ENCODE data around the gene LRBA.
"Not testable (repeated sequence)": the region's sequence is repeated elsewhere in the genome, so short reads cannot be mapped to it uniquely, and the experiment has no call there.

LRBA gene

GRCh38 chr4:150390531-150390910 lies 624.6 kb downstream of the LRBA start:
- H3K27me3 ChIP-seq (ENCODE audit: insufficient read depth, low read length): no peaks in the 10 kb centered on the region
- no peak overlapping the region for H3K27ac ChIP-seq (ENCODE audit: low read depth, low read length, poor library complexity, severe bottlenecking)
- no peak overlapping the region for H3K4me3 ChIP-seq (ENCODE audit: low read depth, low read length, poor library complexity, severe bottlenecking)
- no peak overlapping the region for H3K4me2 ChIP-seq (ENCODE audit: low read length)
- H3K9me2 ChIP-seq (ENCODE audit: low read depth, low read length): no peaks in the 10 kb centered on the region
- no peaks in the 10 kb centered on the region; the same call in 1 of the 2 replicates for H3K9me3 ChIP-seq (ENCODE audit: low read length)
- no peak overlapping the region for H3K9ac ChIP-seq (ENCODE audit: low read length)
- no peaks in the 10 kb centered on the region for H4K20me1 ChIP-seq (ENCODE audit: insufficient read depth, low read length)
- no peaks in the 10 kb centered on the region for H3K79me2 ChIP-seq (ENCODE audit: insufficient read depth, low read length)
- H3F3A ChIP-seq (ENCODE audit: insufficient read depth, low read length): no peaks in the 10 kb centered on the region; the same call in 1 of the 2 replicates
- H3K4me1 ChIP-seq (ENCODE audit: insufficient read depth, low read length, severe bottlenecking): no peaks in the 10 kb centered on the region
- H2AFZ ChIP-seq (ENCODE audit: low read length): no peak overlapping the region
- H3K36me3 ChIP-seq (ENCODE audit: insufficient read depth, low read length): no peaks in the 10 kb centered on the region
- TF ChIP-seq CTCF (IDR thresholded peaks at IDR 0.05; ENCODE audit: low read length): no peak
- no peak for TF ChIP-seq EZH2 (IDR thresholded peaks at IDR 0.05; ENCODE audit: borderline replicate concordance, low read length)

GRCh38 chr4:150389896-150390530 lies 625.1 kb downstream of the LRBA start:
- Histone ChIP-seq H3K79me2 (ENCODE audit: insufficient read depth, low read length) (no peaks in the 10 kb centered on the region), H3K4me1 (ENCODE audit: insufficient read depth, low read length, severe bottlenecking) (no peaks in the 10 kb centered on the region), H3K27me3 (ENCODE audit: insufficient read depth, low read length) (no peaks in the 10 kb centered on the region), H2AFZ (ENCODE audit: low read length) (no peak overlapping the region), H4K20me1 (ENCODE audit: insufficient read depth, low read length) (no peaks in the 10 kb centered on the region), H3K4me3 (ENCODE audit: low read depth, low read length, poor library complexity, severe bottlenecking) (no peak overlapping the region), H3K9me3 (ENCODE audit: low read length) (no peaks in the 10 kb centered on the region; the same call in 1 of the 2 replicates), H3K36me3 (ENCODE audit: insufficient read depth, low read length) (no peaks in the 10 kb centered on the region), H3K9ac (ENCODE audit: low read length) (no peak overlapping the region), H3K27ac (ENCODE audit: low read depth, low read length, poor library complexity, severe bottlenecking) (no peak overlapping the region), H3K9me2 (ENCODE audit: low read depth, low read length) (no peaks in the 10 kb centered on the region), H3F3A (ENCODE audit: insufficient read depth, low read length) (no peaks in the 10 kb centered on the region; the same call in 1 of the 2 replicates), H3K4me2 (ENCODE audit: low read length) (no peak overlapping the region)
- TF ChIP-seq CTCF (IDR thresholded peaks at IDR 0.05; ENCODE audit: low read length) (no peak), EZH2 (IDR thresholded peaks at IDR 0.05; ENCODE audit: borderline replicate concordance, low read length) (no peak)

- H3K9me3 ChIP-seq (ENCODE audit: low read length): no peaks in the 10 kb centered on the region
- no peak overlapping the region for H3K27ac ChIP-seq (ENCODE audit: low read depth, low read length, poor library complexity, severe bottlenecking)
- H2AFZ ChIP-seq (ENCODE audit: low read length): no peak overlapping the region
- no peak overlapping the region for H3K4me3 ChIP-seq (ENCODE audit: low read depth, low read length, poor library complexity, severe bottlenecking)
- H3K9me2 ChIP-seq (ENCODE audit: low read depth, low read length): no peaks in the 10 kb centered on the region
- no peak overlapping the region for H3K9ac ChIP-seq (ENCODE audit: low read length)
- H3K4me2 ChIP-seq (ENCODE audit: low read length): no peak overlapping the region
- no peaks in the 10 kb centered on the region for H3K4me1 ChIP-seq (ENCODE audit: insufficient read depth, low read length, severe bottlenecking)
- no peaks in the 10 kb centered on the region for H3K79me2 ChIP-seq (ENCODE audit: insufficient read depth, low read length)
- TF ChIP-seq EZH2 (IDR thresholded peaks at IDR 0.05; ENCODE audit: borderline replicate concordance, low read length) (no peak), CTCF (IDR thresholded peaks at IDR 0.05; ENCODE audit: low read length) (no peak)
- no peaks in the 10 kb centered on the region for H3K36me3 ChIP-seq (ENCODE audit: insufficient read depth, low read length)
- no peaks in the 10 kb centered on the region; the same call in 1 of the 2 replicates for H3F3A ChIP-seq (ENCODE audit: insufficient read depth, low read length)
- no peaks in the 10 kb centered on the region for H3K27me3 ChIP-seq (ENCODE audit: insufficient read depth, low read length)
- H4K20me1 ChIP-seq (ENCODE audit: insufficient read depth, low read length): no peaks in the 10 kb centered on the region
These were observed 627.1 kb downstream of the LRBA start for GRCh38 chr4:150387981-150388380.

- H3K9me2 ChIP-seq (ENCODE audit: low read depth, low read length); H4K20me1 ChIP-seq (ENCODE audit: insufficient read depth, low read length); H3K27ac ChIP-seq (ENCODE audit: low read depth, low read length, poor library complexity, severe bottlenecking); H3K9ac ChIP-seq (ENCODE audit: low read length); H3K9me3 ChIP-seq (ENCODE audit: low read length); H2AFZ ChIP-seq (ENCODE audit: low read length); H3K4me3 ChIP-seq (ENCODE audit: low read depth, low read length, poor library complexity, severe bottlenecking); H3K4me1 ChIP-seq (ENCODE audit: insufficient read depth, low read length, severe bottlenecking); H3F3A ChIP-seq (ENCODE audit: insufficient read depth, low read length); H3K79me2 ChIP-seq (ENCODE audit: insufficient read depth, low read length); H3K27me3 ChIP-seq (ENCODE audit: insufficient read depth, low read length); H3K4me2 ChIP-seq (ENCODE audit: low read length); H3K36me3 ChIP-seq (ENCODE audit: insufficient read depth, low read length): not testable (repeated sequence)
These were observed 628.7 kb downstream of the LRBA start for GRCh38 chr4:150386415-150386814.

All from OCI-LY1 (cell line).